ENCODE data around the gene SPAG16. TPM values are rescaled to one million over a fixed set of nuclear protein-coding genes. Genes with fewer than 3 reads are reported as not detected.
A peak's percentile ranks its signal among the peaks of the same experiment; 100 is the strongest.
"Not testable (repeated sequence)": the region's sequence is repeated elsewhere in the genome, so short reads cannot be mapped to it uniquely, and the experiment has no call there.

The SPAG16 gene
- total RNA-seq, 1 donor = 56.1 TPM

- DNase-seq (ENCODE audit: low read depth) = no peak
- H3K4me3 ChIP-seq (ENCODE audit: low read depth, low read length) = no peak overlapping the region
- TF ChIP-seq CTCF (IDR thresholded peaks at IDR 0.05; ENCODE audit: insufficient read depth, low read depth, low read length) = no peak
Observed at GRCh38 chr2:214052235-214052634, 768.0 kb downstream of the SPAG16 start.

DNA sequence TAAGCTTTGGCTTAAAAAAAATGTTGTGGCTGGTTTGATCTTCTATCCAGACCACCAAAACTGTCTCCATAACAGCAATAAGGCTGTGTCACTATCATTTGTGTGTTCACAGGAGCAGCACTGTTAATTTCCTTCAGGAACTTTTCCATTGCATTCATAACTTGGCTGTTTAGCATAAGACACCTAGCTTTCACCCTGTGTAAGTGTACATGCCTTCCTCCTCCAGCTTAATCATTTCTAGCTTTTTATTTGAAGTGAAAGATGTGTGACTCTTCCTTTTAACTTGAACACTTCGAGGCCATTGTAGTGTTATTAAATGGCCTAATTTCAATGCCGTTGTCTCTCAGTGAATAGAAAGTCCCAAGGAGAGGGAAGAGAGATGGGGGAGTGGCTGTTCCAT is 773.7 kb downstream of the SPAG16 start:
- no peak for DNase-seq (ENCODE audit: low read depth)
- H3K4me3 ChIP-seq (ENCODE audit: low read depth, low read length) = no peak overlapping the region
- no peak for TF ChIP-seq CTCF (IDR thresholded peaks at IDR 0.05; ENCODE audit: insufficient read depth, low read depth, low read length)

DNA sequence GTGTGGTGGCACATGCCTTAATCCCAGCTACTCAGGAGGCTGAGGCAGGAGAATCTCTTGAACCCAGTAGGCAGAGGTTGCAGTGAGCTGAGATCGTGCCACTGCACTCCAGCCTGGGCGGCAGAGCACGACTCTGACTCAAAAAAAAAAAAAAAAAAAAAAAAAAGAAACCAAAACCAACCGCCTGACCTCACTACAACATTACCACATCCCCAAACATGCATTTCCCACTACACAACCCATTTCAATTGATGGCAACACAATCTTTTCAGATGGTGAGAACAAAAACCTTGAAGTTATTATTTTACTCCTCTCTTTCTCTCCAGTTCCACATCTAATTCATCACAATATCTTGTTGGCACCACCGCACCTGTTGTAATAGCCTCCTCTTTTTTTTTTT is 778.0 kb downstream of the SPAG16 start:
- not testable (repeated sequence) for DNase-seq (ENCODE audit: low read depth); H3K4me3 ChIP-seq (ENCODE audit: low read depth, low read length)

GRCh38 chr2:214064471-214064870 is 780.2 kb downstream of the SPAG16 start:
- no peak overlapping the region for H3K4me3 ChIP-seq (ENCODE audit: low read depth, low read length)
- no peak for DNase-seq (ENCODE audit: low read depth)
- TF ChIP-seq CTCF (IDR thresholded peaks at IDR 0.05; ENCODE audit: insufficient read depth, low read depth, low read length) = no peak

- no peak for TF ChIP-seq CTCF (IDR thresholded peaks at IDR 0.05; ENCODE audit: insufficient read depth, low read depth, low read length)
- no peak for DNase-seq (ENCODE audit: low read depth)
- no peak overlapping the region for H3K4me3 ChIP-seq (ENCODE audit: low read depth, low read length)
Observed at GRCh38 chr2:214066862-214067261, 782.6 kb downstream of the SPAG16 start.

GRCh38 chr2:214069254-214069653 is 785.0 kb downstream of the SPAG16 start:
- DNase-seq (ENCODE audit: low read depth) = peak; percentile 83
- H3K4me3 ChIP-seq (ENCODE audit: low read depth, low read length) = peak overlapping the region; percentile 13
- no peak for TF ChIP-seq CTCF (IDR thresholded peaks at IDR 0.05; ENCODE audit: insufficient read depth, low read depth, low read length)

DNA sequence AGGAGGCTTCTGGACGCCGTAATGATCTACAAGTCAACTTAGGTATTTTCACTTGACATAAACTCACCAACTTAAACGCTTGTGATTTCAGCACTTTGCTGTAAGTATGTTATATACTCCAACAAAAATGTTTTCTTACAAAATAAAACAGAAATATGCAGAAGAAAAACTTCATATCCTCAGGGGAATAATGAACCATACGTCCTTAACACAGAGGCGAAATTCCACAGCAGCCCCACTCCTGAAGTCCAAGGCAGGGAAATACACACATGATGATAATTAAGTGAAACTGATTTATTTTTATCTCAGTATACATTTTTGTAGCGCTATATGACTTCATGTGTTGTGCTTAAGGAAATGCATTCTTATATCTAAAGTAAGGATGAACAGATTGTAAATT is 791.2 kb downstream of the SPAG16 start:
- no peak for TF ChIP-seq CTCF (IDR thresholded peaks at IDR 0.05; ENCODE audit: insufficient read depth, low read depth, low read length)
- no peak overlapping the region for H3K4me3 ChIP-seq (ENCODE audit: low read depth, low read length)
- no peak for DNase-seq (ENCODE audit: low read depth)

All from fibroblast of villous mesenchyme (primary cell).